T-helper 17 cell (primary cell): ENCODE measurements around the gene ZNHIT6. TPM values are rescaled to one million over a fixed set of nuclear protein-coding genes. Genes with fewer than 3 reads are reported as not detected.
A peak's percentile ranks its signal among the peaks of the same experiment; 100 is the strongest.

Source experiments
- ATAC-seq: fragments of 150-1000 bp; cut with Tn5 transposase; 2 replicates; pipeline ENCODE4 v1.10.0; 2021; ENCODE audit warnings: mild to moderate bottlenecking, moderate library complexity
- DNase-seq, 3 donors: peaks; one replicate each; pipeline versions ENCODE4 v3.0.0 to v3.0.0-alpha.2; 2020 to 2021
- H3K9me3 ChIP-seq: one replicate; pipeline ENCODE4 v1.7.0; 2013; ENCODE audit warnings: low read length, mild to moderate bottlenecking; ENCODE audit not compliant: control insufficient read depth, poor library complexity, severe bottlenecking
- H3K27ac Mint-ChIP-seq: one replicate; pipeline ENCODE4 v1.8.0; 2022; ENCODE audit warnings: mild to moderate bottlenecking, moderate library complexity, mixed read lengths
- H3K27me3 Mint-ChIP-seq: one replicate; pipeline ENCODE4 v1.8.0; 2022; ENCODE audit warnings: mixed read lengths
- H3K36me3 Mint-ChIP-seq: one replicate; pipeline ENCODE4 v1.8.0; 2022; ENCODE audit warnings: low read depth, mixed read lengths
- H3K4me1 Mint-ChIP-seq: one replicate; pipeline ENCODE4 v1.8.0; 2022; ENCODE audit warnings: mild to moderate bottlenecking, mixed read lengths
- H3K4me3 Mint-ChIP-seq: one replicate; pipeline ENCODE4 v1.8.0; 2022; ENCODE audit warnings: mild to moderate bottlenecking, moderate library complexity, mixed read lengths
- total RNA-seq, 4 donors: library from RNA in 2 of 4; stranded (reverse) in 2 of 4; gene quantifications; one replicate each; pipeline ENCODE4 v1.2.3 and lab custom pipeline; 2022 to 2026

Gene ZNHIT6
- total RNA-seq, 2 donors from 2014 or later, result 15.9 TPM

- H3K36me3 Mint-ChIP-seq, result peaks cover 10% of the 10 kb centered on the region
- ATAC-seq (no peak), DNase-seq (no peak)
- H3K27me3 Mint-ChIP-seq, result no peaks in the 10 kb centered on the region
- H3K9me3 ChIP-seq, result no peaks in the 10 kb centered on the region
- H3K27ac Mint-ChIP-seq, result peak overlapping the region; percentile 82
- H3K4me1 Mint-ChIP-seq, result peaks cover 31% of the 10 kb centered on the region
- H3K4me3 Mint-ChIP-seq, result no peak overlapping the region
Observed at GRCh38 chr1:85692730-85693314, 15.4 kb downstream of the ZNHIT6 start.

GRCh38 chr1:85689775-85690404 lies 18.3 kb downstream of the ZNHIT6 start:
- H3K27ac Mint-ChIP-seq, result no peak overlapping the region
- H3K27me3 Mint-ChIP-seq, result no peaks in the 10 kb centered on the region
- H3K36me3 Mint-ChIP-seq, result peaks cover 7% of the 10 kb centered on the region
- no peaks in the 10 kb centered on the region for H3K9me3 ChIP-seq
- ATAC-seq (no peak), DNase-seq (no peak)
- H3K4me3 Mint-ChIP-seq, result no peak overlapping the region
- peaks cover 29% of the 10 kb centered on the region for H3K4me1 Mint-ChIP-seq

- Mint-ChIP-seq H3K27ac (no peak overlapping the region), H3K36me3 (peaks cover 5% of the 10 kb centered on the region)
- no peak for DNase-seq
Observed at GRCh38 chr1:85683292-85684025, 24.8 kb downstream of the ZNHIT6 start.

GRCh38 chr1:85681087-85681486 lies 27.1 kb downstream of the ZNHIT6 start:
- no peak overlapping the region for H3K27ac Mint-ChIP-seq
- no peaks in the 10 kb centered on the region for H3K9me3 ChIP-seq
- peaks cover 3% of the 10 kb centered on the region for H3K36me3 Mint-ChIP-seq
- DNase-seq, result no peak
- ATAC-seq, result no peak
- H3K4me1 Mint-ChIP-seq, result peaks cover 3% of the 10 kb centered on the region
- no peak overlapping the region for H3K4me3 Mint-ChIP-seq
- no peaks in the 10 kb centered on the region for H3K27me3 Mint-ChIP-seq

More at GRCh38 chr1:85683292-85684025, 24.8 kb downstream of the ZNHIT6 start:
- Mint-ChIP-seq H3K4me1 (peaks cover 5% of the 10 kb centered on the region), H3K4me3 (no peak overlapping the region), H3K27me3 (no peaks in the 10 kb centered on the region)
- no peaks in the 10 kb centered on the region for H3K9me3 ChIP-seq
- no peak for ATAC-seq

- DNase-seq (no peak), ATAC-seq (no peak)
- Mint-ChIP-seq H3K27ac (no peak overlapping the region), H3K27me3 (no peaks in the 10 kb centered on the region), H3K4me1 (peaks cover 3% of the 10 kb centered on the region), H3K36me3 (peaks cover 3% of the 10 kb centered on the region), H3K4me3 (no peak overlapping the region)
- no peaks in the 10 kb centered on the region for H3K9me3 ChIP-seq
Observed at GRCh38 chr1:85678193-85678592, 30.0 kb downstream of the ZNHIT6 start.

- ATAC-seq (no peak), DNase-seq (no peak)
- no peaks in the 10 kb centered on the region for H3K9me3 ChIP-seq
- no peak overlapping the region for H3K4me3 Mint-ChIP-seq
- H3K36me3 Mint-ChIP-seq, result peaks cover 3% of the 10 kb centered on the region
- no peaks in the 10 kb centered on the region for H3K27me3 Mint-ChIP-seq
- peaks cover 3% of the 10 kb centered on the region for H3K4me1 Mint-ChIP-seq
- no peak overlapping the region for H3K27ac Mint-ChIP-seq
Observed at GRCh38 chr1:85677656-85678055, 30.6 kb downstream of the ZNHIT6 start.

- no peaks in the 10 kb centered on the region for H3K27me3 Mint-ChIP-seq
- H3K36me3 Mint-ChIP-seq, result peaks cover 11% of the 10 kb centered on the region
- no peaks in the 10 kb centered on the region for H3K9me3 ChIP-seq
- ATAC-seq (no peak), DNase-seq (no peak)
- H3K4me1 Mint-ChIP-seq, result peaks cover 5% of the 10 kb centered on the region
- H3K4me3 Mint-ChIP-seq, result no peak overlapping the region
- no peak overlapping the region for H3K27ac Mint-ChIP-seq
Observed at GRCh38 chr1:85672031-85672660, 36.1 kb downstream of the ZNHIT6 start.

GRCh38 chr1:85665932-85666331 lies 42.3 kb downstream of the ZNHIT6 start:
- no peak overlapping the region for H3K27ac Mint-ChIP-seq
- H3K27me3 Mint-ChIP-seq, result no peaks in the 10 kb centered on the region
- H3K4me1 Mint-ChIP-seq, result peaks cover 5% of the 10 kb centered on the region
- no peak for ATAC-seq
- peaks cover 11% of the 10 kb centered on the region for H3K36me3 Mint-ChIP-seq
- no peak overlapping the region for H3K4me3 Mint-ChIP-seq
- no peaks in the 10 kb centered on the region for H3K9me3 ChIP-seq
- no peak for DNase-seq

GRCh38 chr1:85663382-85663781 lies 44.9 kb downstream of the ZNHIT6 start:
- H3K4me1 Mint-ChIP-seq, result peaks cover 2% of the 10 kb centered on the region
- ATAC-seq (no peak), DNase-seq (no peak)
- no peak overlapping the region for H3K4me3 Mint-ChIP-seq
- peaks cover 6% of the 10 kb centered on the region for H3K36me3 Mint-ChIP-seq
- no peaks in the 10 kb centered on the region for H3K27me3 Mint-ChIP-seq
- no peaks in the 10 kb centered on the region for H3K9me3 ChIP-seq
- no peak overlapping the region for H3K27ac Mint-ChIP-seq

GRCh38 chr1:85661767-85662166 lies 46.5 kb downstream of the ZNHIT6 start:
- Mint-ChIP-seq H3K4me1 (peaks cover 2% of the 10 kb centered on the region), H3K36me3 (peaks cover 6% of the 10 kb centered on the region), H3K27me3 (no peaks in the 10 kb centered on the region), H3K4me3 (no peak overlapping the region), H3K27ac (no peak overlapping the region)
- ATAC-seq, result no peak
- H3K9me3 ChIP-seq, result no peaks in the 10 kb centered on the region
- DNase-seq, result no peak

GRCh38 chr1:85660541-85660940 lies 47.7 kb downstream of the ZNHIT6 start:
- no peak for DNase-seq
- H3K4me1 Mint-ChIP-seq, result peaks cover 2% of the 10 kb centered on the region
- peaks cover 7% of the 10 kb centered on the region for H3K36me3 Mint-ChIP-seq
- H3K27ac Mint-ChIP-seq, result no peak overlapping the region
- ATAC-seq, result no peak
- H3K4me3 Mint-ChIP-seq, result no peak overlapping the region
- H3K9me3 ChIP-seq, result no peaks in the 10 kb centered on the region
- no peaks in the 10 kb centered on the region for H3K27me3 Mint-ChIP-seq

GRCh38 chr1:85659174-85659573 lies 49.1 kb downstream of the ZNHIT6 start:
- ATAC-seq, result no peak
- Mint-ChIP-seq H3K27ac (no peak overlapping the region), H3K4me1 (peaks cover 4% of the 10 kb centered on the region), H3K27me3 (no peaks in the 10 kb centered on the region), H3K36me3 (peaks cover 10% of the 10 kb centered on the region), H3K4me3 (no peak overlapping the region)
- no peak for DNase-seq
- no peaks in the 10 kb centered on the region for H3K9me3 ChIP-seq

- Mint-ChIP-seq H3K36me3 (peaks cover 13% of the 10 kb centered on the region), H3K27me3 (no peaks in the 10 kb centered on the region), H3K4me3 (no peak overlapping the region), H3K4me1 (peaks cover 2% of the 10 kb centered on the region), H3K27ac (no peak overlapping the region)
- DNase-seq (no peak), ATAC-seq (no peak)
- H3K9me3 ChIP-seq, result no peaks in the 10 kb centered on the region
Observed at GRCh38 chr1:85656948-85657347, 51.3 kb downstream of the ZNHIT6 start.
